ENCODE results near the gene DNAJC27.

Gene DNAJC27

DNA sequence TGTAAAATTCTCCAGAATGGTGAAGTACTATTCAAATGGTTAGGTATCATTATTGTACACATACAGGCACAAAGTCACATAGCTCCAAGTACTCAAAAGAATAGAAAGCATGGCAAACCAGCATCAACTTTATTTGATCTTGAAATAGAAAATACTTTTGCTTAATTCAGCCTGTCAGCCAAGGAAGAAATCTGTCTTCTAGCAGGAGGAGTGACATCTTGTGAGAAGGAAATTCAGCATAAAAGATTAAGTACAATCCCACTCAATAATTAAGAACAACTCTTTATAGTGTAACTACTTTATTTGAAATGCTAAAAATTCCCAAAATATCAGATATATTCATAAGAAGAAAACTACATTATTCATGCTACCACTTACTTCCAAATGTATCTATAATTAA is 15.8 kb downstream of the DNAJC27 start:
- no peak overlapping the region for H3K27ac ChIP-seq
- TF ChIP-seq, protein P1, sequence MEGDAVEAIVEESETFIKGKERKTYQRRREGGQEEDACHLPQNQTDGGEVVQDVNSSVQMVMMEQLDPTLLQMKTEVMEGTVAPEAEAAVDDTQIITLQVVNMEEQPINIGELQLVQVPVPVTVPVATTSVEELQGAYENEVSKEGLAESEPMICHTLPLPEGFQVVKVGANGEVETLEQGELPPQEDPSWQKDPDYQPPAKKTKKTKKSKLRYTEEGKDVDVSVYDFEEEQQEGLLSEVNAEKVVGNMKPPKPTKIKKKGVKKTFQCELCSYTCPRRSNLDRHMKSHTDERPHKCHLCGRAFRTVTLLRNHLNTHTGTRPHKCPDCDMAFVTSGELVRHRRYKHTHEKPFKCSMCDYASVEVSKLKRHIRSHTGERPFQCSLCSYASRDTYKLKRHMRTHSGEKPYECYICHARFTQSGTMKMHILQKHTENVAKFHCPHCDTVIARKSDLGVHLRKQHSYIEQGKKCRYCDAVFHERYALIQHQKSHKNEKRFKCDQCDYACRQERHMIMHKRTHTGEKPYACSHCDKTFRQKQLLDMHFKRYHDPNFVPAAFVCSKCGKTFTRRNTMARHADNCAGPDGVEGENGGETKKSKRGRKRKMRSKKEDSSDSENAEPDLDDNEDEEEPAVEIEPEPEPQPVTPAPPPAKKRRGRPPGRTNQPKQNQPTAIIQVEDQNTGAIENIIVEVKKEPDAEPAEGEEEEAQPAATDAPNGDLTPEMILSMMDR (conservative IDR thresholded peaks at IDR 0.05) = no peak

DNA sequence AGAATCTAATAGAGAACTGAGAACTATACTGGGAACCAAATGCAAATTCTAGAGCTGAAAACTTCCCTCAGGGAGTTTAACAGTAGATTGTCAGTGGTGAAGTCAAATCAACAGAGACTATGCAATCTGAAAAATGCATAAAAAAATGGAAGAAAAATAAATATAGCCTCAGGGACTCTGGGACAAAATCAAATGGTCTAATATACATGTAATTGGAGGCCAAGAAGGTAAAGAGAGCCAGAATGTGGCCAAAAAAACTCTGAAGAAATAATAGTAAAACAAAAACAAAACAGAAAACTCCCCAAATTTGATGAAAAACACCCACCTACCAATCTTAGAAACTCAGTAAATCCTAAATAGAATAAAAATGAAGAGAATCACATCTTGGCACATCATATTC is 16.5 kb downstream of the DNAJC27 start:
- TF ChIP-seq, protein P1 (conservative IDR thresholded peaks at IDR 0.05) = no peak
- H3K27ac ChIP-seq = no peak overlapping the region

DNA sequence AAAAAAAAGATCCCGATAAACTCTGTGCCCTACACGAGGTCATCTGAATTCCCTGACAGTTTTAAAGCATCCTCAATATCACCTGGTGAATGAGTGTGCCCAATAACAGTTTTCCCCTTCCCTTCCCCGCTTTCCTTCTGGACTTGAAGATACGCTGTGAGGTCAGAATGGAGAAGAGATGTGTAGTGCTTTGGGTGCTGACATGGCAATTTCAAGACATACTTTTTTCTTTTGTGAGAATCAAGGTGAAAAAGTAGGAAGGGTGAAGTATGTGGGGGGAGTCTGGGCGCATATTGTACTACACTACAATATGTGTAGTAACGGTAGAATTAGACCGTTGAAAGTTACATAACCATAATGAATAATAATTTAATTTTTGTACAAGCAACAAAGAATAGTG is 21.7 kb downstream of the DNAJC27 start:
- TF ChIP-seq, protein P1 (conservative IDR thresholded peaks at IDR 0.05) = no peak
- no peak overlapping the region for H3K27ac ChIP-seq

DNA sequence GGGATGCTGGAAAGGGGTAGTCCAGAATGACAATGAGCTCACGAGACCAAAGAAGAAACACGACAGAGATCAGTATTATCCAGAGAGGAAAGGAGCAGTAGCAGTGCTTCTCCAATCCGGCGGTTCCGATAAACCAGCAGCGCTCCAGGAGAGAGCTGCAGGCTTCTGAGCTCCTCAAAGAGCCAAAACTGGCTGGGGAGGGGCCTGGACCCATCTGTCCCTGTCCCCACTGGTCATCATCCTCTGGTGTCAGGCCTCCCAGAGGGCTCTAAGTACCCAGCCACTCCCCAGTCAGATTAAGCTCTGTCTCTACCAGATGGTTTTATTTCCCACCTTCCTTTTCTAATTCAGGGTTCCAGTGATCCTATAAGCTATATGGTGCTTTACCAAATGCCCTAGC is 23.2 kb downstream of the DNAJC27 start:
- TF ChIP-seq, protein P1 (conservative IDR thresholded peaks at IDR 0.05) = no peak
- H3K27ac ChIP-seq = no peak overlapping the region

DNA sequence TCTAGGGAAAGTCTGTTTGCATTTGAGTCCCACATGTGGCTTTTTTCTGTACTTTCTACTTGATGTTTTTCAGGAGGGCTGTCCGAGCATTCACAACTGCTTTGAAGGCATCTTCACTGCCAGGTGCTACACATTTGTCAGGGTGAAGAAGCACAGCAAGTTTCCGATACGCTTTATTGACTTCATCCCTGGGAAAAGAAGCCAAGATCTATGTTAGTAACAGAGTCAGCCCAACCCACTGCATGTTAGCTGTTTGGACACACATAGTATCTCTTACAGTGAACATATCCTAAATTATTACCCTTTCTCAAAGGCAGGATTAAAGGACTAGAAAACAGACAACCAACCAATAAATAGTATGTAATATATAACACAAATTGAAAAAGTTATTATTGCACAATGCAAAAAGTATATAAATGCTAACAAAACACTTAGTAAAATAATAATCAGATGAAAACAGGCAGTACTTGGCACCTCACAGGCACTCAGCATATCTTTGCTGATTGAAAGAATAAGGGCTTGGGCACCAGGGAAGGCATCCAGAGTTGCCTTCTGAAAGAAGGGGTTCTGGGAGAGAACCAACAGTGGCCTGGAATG is 24.1 kb downstream of the DNAJC27 start:
- H3K27ac ChIP-seq = no peak overlapping the region
- TF ChIP-seq, protein P1 (conservative IDR thresholded peaks at IDR 0.05) = no peak

DNA sequence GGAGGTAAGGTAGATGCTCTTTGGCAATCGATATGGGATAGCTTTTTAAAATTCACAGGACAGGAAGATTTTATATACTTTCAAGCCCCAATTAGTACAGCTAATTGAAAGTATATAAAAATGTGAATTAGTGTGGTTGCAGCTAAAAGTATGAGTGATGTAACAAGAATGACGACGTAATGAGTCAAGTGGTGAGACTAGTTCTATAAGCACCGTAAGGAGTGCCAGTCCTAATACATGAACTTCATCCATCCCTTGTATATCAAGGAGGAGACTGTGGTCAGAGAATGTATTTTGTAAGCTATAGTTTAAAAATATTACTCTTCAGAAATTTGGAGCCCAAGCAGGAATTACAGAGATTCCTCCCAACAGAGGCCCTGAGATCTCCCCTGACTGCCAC is 25.8 kb downstream of the DNAJC27 start:
- TF ChIP-seq, protein P1 (conservative IDR thresholded peaks at IDR 0.05) = no peak
- H3K27ac ChIP-seq = no peak overlapping the region

DNA sequence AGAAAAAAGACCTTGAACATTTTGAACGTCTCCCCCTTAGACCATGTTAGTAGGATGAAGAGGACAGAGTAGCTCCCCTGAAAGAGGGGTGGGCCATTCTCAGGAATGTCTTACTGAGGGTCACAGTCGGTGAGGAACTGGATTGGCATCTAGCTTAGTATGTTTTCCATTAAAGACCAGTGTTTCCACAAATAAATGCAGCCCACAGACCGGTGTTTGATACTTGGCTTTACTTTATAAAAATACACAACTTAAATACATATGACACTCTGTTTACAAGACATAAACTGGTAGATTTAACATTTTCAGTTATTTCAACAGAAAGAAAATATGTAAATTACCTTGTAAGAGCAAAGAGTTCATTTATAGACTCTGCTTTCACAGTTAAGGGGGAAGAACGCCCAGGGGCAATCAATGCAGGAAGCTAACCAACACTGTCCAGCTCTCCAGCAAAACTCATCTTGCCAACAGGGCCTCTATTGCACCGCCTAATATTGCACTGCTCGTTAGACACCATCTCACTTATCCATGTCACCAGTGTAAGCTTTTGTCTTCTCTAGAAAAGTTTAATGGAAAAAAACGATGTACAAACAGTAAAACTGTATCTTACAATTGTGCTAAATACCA is 28.2 kb downstream of the DNAJC27 start:
- TF ChIP-seq, protein P1 (conservative IDR thresholded peaks at IDR 0.05) = no peak
- no peak overlapping the region for H3K27ac ChIP-seq

Measured in VCaP (cell line).